ENCODE data around the gene SPRN.
A peak's percentile ranks its signal among the peaks of the same experiment; 100 is the strongest.

Gene SPRN

GRCh38 chr10:133397938-133398337 lies 26.5 kb downstream of the SPRN start:
- H4K20me1 ChIP-seq (ENCODE audit: insufficient read depth, low read length), result no peaks in the 10 kb centered on the region
- H3K27me3 ChIP-seq (replicated peaks; ENCODE audit: insufficient read depth, low read length), result no peaks in the 10 kb centered on the region
- no peak overlapping the region for H3K27ac ChIP-seq (ENCODE audit: low read length)
- H3K9me2 ChIP-seq (replicated peaks; ENCODE audit: insufficient read depth, low read length), result no peaks in the 10 kb centered on the region
- H3K4me2 ChIP-seq (ENCODE audit: low read depth, low read length), result no peak overlapping the region
- peaks cover 55% of the 10 kb centered on the region for H3K79me2 ChIP-seq (ENCODE audit: low read length)
- H3K9me3 ChIP-seq (replicated peaks; ENCODE audit: insufficient read depth, low read length), result no peaks in the 10 kb centered on the region
- no peak overlapping the region for H3K9ac ChIP-seq (ENCODE audit: low read length)
- H3K4me3 ChIP-seq (ENCODE audit: low read length), result no peak overlapping the region
- no peak overlapping the region for H2AFZ ChIP-seq (ENCODE audit: low read length)
- no peak for DNase-seq
- H3K36me3 ChIP-seq (replicated peaks; ENCODE audit: insufficient read depth, low read length), result peaks cover 12% of the 10 kb centered on the region
- H3K4me1 ChIP-seq (ENCODE audit: low read length), result peaks cover 22% of the 10 kb centered on the region
- TF ChIP-seq EZH2phosphoT487 (IDR thresholded peaks at IDR 0.05; ENCODE audit: low read length) (no peak), EZH2 (optimal IDR thresholded peaks at IDR 0.05; ENCODE audit: low read depth, low read length) (no peak), CTCF (IDR thresholded peaks at IDR 0.05; ENCODE audit: low read length) (no peak)
- peaks cover 19% of the 10 kb centered on the region for H3F3A ChIP-seq (ENCODE audit: insufficient read depth, low read length)

- peaks cover 42% of the 10 kb centered on the region for H3K79me2 ChIP-seq (ENCODE audit: low read length)
- H2AFZ ChIP-seq (ENCODE audit: low read length), result no peak overlapping the region
- H4K20me1 ChIP-seq (ENCODE audit: insufficient read depth, low read length), result no peaks in the 10 kb centered on the region
- no peak overlapping the region for H3K4me3 ChIP-seq (ENCODE audit: low read length)
- H3F3A ChIP-seq (ENCODE audit: insufficient read depth, low read length), result peaks cover 14% of the 10 kb centered on the region
- peaks cover 2% of the 10 kb centered on the region; the same call in 1 of the 2 replicates for H3K36me3 ChIP-seq (replicated peaks; ENCODE audit: insufficient read depth, low read length)
- no peaks in the 10 kb centered on the region for H3K27me3 ChIP-seq (replicated peaks; ENCODE audit: insufficient read depth, low read length)
- no peak for TF ChIP-seq CTCF (IDR thresholded peaks at IDR 0.05; ENCODE audit: low read length)
- no peak for TF ChIP-seq EZH2 (optimal IDR thresholded peaks at IDR 0.05; ENCODE audit: low read depth, low read length)
- TF ChIP-seq EZH2phosphoT487 (IDR thresholded peaks at IDR 0.05; ENCODE audit: low read length), result no peak
- H3K9me3 ChIP-seq (replicated peaks; ENCODE audit: insufficient read depth, low read length), result no peaks in the 10 kb centered on the region
- no peak overlapping the region for H3K9ac ChIP-seq (ENCODE audit: low read length)
- no peak overlapping the region for H3K4me2 ChIP-seq (ENCODE audit: low read depth, low read length)
- peaks cover 21% of the 10 kb centered on the region for H3K4me1 ChIP-seq (ENCODE audit: low read length)
- no peak overlapping the region for H3K27ac ChIP-seq (ENCODE audit: low read length)
- DNase-seq, result no peak
- H3K9me2 ChIP-seq (replicated peaks; ENCODE audit: insufficient read depth, low read length), result no peaks in the 10 kb centered on the region
Observed at GRCh38 chr10:133396035-133396624, 28.3 kb downstream of the SPRN start.

GRCh38 chr10:133394801-133395221 lies 29.6 kb downstream of the SPRN start:
- TF ChIP-seq EZH2 (optimal IDR thresholded peaks at IDR 0.05; ENCODE audit: low read depth, low read length) (no peak), CTCF (IDR thresholded peaks at IDR 0.05; ENCODE audit: low read length) (no peak), EZH2phosphoT487 (IDR thresholded peaks at IDR 0.05; ENCODE audit: low read length) (no peak)
- H3K4me3 ChIP-seq (ENCODE audit: low read length), result peak overlapping the region; percentile 94
- DNase-seq, result no peak
- peak overlapping the region; percentile 93 for H3K9ac ChIP-seq (ENCODE audit: low read length)
- H3K79me2 ChIP-seq (ENCODE audit: low read length), result peaks cover 43% of the 10 kb centered on the region
- peaks cover 24% of the 10 kb centered on the region for H3K4me1 ChIP-seq (ENCODE audit: low read length)
- H3K9me3 ChIP-seq (replicated peaks; ENCODE audit: insufficient read depth, low read length), result no peaks in the 10 kb centered on the region
- no peaks in the 10 kb centered on the region for H3K9me2 ChIP-seq (replicated peaks; ENCODE audit: insufficient read depth, low read length)
- H3K36me3 ChIP-seq (replicated peaks; ENCODE audit: insufficient read depth, low read length), result peaks cover 2% of the 10 kb centered on the region; the same call in 1 of the 2 replicates
- no peaks in the 10 kb centered on the region for H3K27me3 ChIP-seq (replicated peaks; ENCODE audit: insufficient read depth, low read length)
- peaks cover 13% of the 10 kb centered on the region for H3F3A ChIP-seq (ENCODE audit: insufficient read depth, low read length)
- peak overlapping the region; percentile 85 for H3K4me2 ChIP-seq (ENCODE audit: low read depth, low read length)
- H3K27ac ChIP-seq (ENCODE audit: low read length), result peak overlapping the region; percentile 80; the same call in 1 of the 2 replicates
- H4K20me1 ChIP-seq (ENCODE audit: insufficient read depth, low read length), result no peaks in the 10 kb centered on the region
- H2AFZ ChIP-seq (ENCODE audit: low read length), result peak overlapping the region; percentile 63
